Uterus (tissue), 2 donors: ENCODE results near the gene SLC25A26.

Experiments used
- CTCF ChIP-seq, 4 experiments: fragments of 200-600 bp in 2 of 4; fragments of 450-650 bp in 2 of 4; sonication (generic) in 2 of 4; IDR thresholded peaks; one replicate each; pipeline ENCODE4 v1.5.1; 2016 to 2019; ENCODE audit warnings: antibody characterized with exemption in 4 of 4, mild to moderate bottlenecking in 2 of 4, moderate library complexity in 1 of 4
- POLR2A ChIP-seq, 2 donors: fragments of 450-650 bp; IDR thresholded peaks; one replicate each; pipeline ENCODE4 v1.6.1; 2016; ENCODE audit warnings: antibody characterized with exemption in 2 of 2, mild to moderate bottlenecking in 1 of 2, moderate library complexity in 1 of 2

GRCh38 chr3:66363148-66363547, 142.3 kb downstream of the SLC25A26 start:
- TF ChIP-seq CTCF (IDR thresholded peaks at IDR 0.05): no peak
- TF ChIP-seq POLR2A (IDR thresholded peaks at IDR 0.05): no peak
